ENCODE measurements around the gene GLRX.
"Not testable (repeated sequence)": the region's sequence is repeated elsewhere in the genome, so short reads cannot be mapped to it uniquely, and the experiment has no call there.

The GLRX gene, protein sequence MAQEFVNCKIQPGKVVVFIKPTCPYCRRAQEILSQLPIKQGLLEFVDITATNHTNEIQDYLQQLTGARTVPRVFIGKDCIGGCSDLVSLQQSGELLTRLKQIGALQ

DNA sequence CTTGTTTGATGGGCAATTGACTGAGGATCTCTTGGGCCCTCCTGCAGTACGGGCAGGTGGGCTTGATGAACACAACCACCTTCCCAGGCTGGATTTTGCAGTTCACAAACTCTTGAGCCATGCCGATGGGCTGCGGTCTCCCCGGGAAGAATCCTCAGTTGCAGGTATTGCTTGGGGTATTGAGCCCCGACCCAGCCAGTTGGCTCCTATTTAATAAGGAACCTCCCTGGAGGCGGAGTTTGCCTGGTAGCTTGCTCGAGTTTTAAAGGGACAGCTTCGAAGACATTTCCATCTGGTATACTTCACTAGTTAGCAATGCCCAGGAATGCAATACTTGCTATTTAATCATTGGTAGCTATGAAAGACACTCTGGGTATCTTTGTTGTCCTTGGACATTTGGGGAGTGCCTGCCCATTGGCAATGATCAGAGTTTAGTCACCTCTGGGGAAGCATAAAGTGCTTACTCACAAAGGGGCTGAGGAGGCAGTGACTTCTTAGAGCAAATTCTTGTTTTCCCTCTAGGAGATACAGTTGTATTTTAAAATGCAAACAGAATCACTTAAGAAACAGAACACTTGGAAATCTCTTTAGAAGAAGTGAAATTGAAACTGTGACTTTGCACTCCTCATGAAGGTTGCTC, at the start of gene GLRX:
Gene GLRX, minus strand, starts transcription at position 185 of the 640 bp plus-strand sequence. Its CDS starts 64 bp downstream, at position 121.
- DNase-seq: peak; percentile 47

DNA sequence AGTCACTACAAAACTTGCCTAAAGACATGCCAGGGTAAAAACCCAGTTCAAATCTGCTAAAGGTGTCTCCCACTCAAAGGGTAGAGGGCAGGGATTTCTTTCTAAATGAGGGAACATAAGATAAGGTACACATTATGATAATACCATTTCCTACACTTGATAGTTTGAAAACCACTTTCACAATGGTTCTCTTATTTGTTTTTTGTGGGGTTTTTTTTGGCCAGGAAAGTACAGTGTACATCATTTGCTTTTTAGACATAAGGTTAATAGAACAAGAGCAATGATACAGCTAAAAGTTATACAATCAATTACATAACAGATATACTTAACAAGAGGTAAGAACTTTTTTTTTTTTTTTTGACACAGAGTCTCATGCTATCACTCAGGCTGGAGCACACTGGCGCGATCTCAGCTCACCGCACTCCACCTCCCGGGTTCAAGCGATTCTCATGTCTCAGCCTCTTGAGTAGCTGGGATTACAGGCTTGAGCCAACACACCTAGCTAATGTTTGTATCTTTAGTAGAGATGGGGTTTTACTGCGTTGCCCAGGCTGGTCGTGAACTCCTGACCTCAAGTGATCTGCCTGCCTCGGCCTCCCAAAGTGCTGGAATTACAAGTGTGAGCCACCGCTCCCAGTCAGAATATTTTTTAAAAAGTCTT, 48.8 kb upstream of the GLRX start:
- DNase-seq: no peak

DNA sequence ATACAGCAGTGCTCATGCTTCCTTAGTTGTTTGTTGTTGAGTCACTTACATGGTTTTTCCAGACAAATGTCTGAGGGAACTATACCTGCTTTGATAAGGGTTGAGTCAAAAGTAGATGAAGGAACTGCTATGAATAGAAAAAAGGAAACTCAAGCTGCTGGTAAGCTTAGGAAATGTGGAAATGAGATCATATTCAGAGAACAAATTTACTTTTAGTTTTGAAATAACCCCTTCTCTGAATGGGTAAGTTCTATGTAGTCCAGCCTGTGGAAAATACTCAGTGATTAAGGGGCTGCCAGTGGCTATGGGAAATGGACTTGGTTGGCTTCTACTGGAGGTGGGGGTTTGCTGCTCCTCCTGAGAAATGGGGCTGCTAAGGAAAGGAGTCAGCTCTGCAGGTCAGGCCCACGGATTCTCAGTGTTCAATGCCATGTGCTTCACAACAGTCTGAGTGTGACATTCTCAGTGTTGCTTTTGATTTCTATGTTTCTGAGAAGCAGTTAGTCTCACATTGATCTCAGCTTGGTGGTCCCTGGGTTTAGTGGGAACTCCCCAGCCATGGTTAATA, 47.7 kb upstream of the GLRX start:
- no peak for DNase-seq

DNA sequence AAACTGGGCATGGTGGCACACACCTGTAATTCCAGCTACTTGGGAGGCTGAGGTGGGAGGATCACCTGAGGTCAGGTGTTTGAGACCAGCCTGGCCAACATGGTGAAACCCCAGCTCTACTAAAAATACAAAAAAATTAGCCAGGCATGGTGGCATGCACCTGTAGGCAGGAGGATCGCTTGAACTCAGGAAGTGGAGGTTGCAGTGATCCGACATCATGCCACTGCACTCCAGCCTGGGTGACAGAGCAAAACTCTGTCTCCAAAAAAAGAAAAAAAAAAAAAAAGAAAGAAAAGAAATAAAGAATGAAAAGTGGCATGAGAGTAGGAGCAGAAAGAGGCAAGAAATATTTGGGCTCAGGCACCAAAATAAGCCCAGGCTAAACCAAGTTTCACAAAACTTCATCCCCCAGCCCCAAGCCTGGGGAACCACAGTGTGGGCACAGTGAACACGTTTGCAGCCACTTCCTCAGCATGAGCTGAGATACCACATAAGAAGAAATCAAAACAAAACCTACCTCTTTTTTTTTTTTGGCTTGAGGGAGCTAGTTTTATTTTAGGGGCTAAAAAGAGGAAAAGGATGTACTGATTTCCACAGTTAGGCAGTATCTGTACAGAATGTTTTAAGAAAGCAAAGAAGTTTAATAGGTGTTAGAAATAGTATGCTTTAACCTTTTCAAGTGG, 46.8 kb upstream of the GLRX start:
- not testable (repeated sequence) for DNase-seq

DNA sequence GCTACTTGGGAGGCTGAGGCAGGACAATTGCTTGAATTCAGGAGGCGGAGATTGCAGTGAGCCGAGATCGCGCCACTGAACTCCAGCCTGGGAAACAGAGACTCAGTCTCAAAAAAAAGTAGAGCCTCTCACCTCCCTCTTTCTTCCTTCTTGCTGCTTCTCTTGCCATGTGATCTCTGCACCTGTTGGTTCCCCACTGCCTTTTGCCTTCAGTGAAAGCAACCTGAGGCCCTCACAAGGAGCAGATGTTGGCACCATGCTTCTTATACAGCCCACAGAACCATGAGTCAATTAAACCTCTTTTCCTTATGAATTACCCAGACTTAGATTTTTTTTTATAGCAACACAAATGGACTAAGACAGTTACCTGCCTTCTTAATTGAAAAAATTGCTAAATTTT, 45.6 kb upstream of the GLRX start:
- DNase-seq: no peak

DNA sequence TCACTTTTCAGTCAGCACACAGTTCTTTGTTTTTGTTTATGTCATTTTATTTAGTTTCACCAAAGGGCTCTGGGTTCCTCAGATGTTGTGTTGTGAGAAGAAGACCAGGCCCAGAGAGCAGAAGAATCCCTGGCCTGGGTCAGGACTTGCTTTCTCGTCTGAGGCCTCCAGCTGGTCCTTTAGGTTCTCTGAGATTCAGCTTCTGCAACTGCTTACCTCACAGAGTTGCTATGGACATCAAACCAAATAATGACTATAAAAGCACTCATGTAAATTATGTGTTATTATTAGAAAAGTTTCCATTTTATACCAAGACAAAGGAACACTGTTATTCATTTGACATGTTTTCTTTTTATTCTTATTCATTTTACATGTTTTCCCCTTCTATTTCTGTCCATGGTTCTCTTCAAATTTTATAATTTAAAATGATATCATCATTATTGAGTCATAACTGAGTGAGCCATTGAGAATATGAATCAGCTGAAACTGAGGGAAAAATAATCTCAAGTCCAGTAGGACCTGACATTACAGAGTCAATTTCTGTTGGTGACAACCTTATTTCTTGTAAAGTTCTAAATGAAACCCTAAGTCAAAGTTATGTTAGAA, 44.0 kb upstream of the GLRX start:
- DNase-seq: no peak

DNA sequence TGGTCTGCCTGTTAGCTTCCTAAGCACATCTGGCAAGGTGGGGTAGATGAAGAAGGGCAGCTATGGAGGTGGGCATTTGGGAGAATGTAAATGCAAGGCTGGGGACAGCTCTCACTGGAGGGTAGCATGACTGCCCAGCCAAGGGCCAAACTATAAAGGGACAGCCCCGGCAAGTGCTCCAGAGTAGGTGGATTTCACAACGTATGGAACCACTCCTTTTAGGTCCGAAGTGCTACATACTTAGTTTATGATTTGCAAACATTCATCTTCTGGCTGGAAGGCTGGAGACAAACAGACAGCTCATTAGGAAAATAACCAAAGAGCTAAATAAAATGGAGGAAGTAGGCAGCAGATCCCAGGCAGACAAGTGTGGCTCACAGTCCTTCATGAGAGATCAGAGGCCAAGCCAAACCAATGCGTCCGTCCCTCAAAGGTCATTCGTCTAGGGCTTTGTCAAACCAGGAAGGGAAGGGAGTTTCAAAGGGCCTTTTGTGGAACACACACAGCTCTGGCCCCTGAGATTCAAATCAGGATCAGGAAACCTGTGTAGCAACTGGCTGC, 42.5 kb upstream of the GLRX start:
- peak; percentile 66 for DNase-seq

DNA sequence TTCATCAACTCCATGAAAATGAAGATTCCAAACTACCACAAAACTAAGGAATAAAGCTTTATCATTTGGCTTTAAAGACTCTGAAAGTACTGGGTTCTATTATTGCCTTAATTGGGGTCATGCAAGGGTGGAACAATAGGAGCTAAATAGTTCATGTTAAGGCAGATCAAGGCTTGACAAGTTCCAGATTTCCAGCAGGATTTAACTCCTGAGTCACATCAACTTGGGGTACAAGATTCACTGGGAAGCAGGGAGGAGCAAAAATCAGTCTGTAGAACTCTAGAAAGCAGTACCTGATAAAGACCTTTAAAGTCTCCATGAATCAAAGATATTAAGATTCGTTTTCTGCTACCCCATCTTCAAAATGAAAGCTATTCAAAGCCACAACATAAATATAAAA, 41.9 kb upstream of the GLRX start:
- no peak for DNase-seq

DNA sequence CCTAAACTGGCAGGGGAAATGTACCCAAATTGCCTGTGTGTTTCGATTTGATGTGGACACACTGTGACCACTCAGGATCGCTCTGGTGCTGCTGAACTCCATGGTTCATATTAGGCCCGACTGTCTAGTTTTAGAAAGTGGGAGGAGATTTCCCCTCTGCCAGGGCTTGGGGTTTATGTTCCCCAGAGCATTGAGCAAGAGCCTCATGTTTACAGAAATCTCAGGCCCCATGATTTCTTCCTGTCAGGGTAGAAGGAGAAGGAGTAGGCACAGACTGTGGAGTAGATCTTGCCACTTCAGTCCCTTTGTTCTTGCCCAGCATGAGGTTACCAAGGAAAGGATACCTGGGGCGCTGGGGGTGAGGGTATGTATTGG, 40.8 kb upstream of the GLRX start:
- no peak for DNase-seq

DNA sequence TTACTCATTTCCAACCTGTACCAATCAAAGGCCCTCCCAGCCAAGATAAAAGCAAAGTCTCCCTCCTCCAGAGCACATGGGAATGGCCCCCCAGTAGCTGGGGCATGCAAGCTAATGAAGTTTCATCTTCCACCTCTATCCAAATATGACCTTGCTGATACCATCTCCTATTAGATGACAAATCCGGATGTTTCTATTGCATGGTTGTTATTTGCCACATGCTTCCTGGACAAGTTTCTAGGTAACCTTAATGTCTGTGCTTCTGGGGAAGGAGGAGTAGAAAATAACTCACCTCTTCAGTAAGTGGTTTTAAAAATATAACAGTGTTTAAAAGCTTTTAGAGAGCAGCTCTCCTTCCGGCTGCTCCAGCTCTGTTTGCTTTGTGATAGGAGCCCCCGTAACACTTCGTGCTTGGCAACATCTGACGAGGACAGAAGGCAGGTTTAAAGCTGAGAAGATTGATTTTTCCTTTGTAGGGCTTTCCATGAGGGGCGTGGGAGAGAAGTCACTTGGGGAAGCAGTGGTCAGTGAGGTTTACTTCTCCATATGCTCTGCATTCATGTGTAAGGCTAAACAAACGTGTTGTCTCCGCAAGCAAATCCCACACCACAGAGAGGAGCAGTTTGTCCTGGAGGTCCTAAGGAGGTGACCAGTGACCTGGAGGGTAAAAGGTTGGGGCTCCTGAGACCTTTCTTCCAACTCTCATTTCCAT, 40.3 kb upstream of the GLRX start:
- peak; percentile 44 for DNase-seq

DNA sequence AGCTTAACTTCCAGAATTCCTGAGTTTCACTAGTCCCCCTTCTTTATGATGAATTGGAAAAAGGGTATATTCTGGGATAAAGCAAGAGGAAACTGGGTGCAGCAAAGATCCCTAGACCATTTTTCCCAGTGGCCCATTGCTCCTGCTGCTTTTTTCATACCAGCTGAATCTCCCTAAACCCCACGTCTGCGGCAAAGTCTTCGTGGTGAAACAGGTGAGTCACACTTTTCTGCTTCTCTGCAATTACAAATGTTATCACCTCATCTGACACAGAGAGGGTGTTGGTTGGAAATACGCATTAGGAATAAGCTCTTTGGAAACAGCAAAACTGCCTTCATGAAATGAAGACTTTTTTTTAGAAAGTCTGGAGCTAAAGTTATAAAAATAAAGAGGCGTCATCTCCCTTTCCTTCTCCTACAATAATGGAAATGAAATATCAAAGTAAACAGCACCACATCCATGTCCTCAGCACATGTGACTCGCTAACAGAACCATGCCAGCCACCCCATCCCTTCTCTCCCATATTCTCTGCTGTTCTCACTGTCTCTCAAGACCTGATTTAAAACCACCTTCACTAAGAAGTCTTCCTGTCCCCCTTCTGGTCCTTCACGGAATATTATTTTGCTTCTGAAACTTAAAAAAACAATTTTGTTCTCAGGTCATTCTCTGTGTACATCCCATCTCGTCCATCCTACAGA, 39.5 kb upstream of the GLRX start:
- DNase-seq: no peak

DNA sequence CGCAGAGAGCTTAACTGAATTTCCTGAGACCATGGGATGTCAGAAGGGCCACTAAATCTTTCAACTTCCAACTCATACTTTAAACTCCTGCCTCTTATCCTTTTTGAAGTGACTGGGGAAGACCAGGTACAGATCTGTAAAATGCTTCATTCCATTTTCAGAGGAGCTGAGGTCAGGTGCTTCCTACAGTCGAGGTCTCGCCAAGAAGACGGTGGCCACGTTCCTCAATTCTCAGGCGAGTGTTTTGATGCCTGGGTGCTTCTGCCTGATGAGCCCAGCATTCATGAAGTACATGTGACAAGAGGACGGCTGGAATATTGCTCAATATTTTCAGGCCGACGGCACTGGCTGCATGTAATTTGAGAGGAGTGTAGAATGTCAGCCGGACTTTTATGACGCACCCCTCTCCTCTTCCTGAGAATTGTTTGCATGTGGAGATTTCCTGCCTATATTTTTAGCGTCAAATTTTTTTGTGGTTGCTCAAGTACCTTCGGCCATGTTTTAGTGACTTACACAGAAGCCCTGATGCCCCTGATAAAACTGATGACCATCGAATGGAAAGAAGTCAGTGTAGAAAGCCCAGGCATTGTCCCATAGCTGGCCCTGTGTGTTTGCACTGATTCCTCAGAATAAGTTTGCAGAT, 38.8 kb upstream of the GLRX start:
- peak; percentile 73 for DNase-seq

DNA sequence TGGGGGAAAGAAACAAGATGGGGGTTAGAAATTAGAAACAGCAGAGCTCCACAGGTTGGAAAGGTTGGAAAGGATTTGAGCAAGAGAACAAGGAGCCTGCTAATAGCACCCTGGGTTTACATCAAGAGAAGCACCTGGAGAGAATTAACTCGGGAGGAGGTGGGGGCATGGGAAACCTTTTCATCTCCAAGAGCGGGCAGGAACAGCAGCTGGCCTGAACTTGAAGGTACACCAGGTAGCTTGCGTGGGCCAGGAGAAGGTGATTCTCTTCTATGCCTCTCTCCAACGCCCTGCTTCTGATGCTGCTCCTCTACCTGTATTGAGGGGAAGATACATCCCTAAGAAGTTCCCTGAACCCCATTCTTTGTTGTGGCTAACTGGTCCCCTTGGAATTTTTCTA, 37.1 kb upstream of the GLRX start:
- peak; percentile 27 for DNase-seq

DNA sequence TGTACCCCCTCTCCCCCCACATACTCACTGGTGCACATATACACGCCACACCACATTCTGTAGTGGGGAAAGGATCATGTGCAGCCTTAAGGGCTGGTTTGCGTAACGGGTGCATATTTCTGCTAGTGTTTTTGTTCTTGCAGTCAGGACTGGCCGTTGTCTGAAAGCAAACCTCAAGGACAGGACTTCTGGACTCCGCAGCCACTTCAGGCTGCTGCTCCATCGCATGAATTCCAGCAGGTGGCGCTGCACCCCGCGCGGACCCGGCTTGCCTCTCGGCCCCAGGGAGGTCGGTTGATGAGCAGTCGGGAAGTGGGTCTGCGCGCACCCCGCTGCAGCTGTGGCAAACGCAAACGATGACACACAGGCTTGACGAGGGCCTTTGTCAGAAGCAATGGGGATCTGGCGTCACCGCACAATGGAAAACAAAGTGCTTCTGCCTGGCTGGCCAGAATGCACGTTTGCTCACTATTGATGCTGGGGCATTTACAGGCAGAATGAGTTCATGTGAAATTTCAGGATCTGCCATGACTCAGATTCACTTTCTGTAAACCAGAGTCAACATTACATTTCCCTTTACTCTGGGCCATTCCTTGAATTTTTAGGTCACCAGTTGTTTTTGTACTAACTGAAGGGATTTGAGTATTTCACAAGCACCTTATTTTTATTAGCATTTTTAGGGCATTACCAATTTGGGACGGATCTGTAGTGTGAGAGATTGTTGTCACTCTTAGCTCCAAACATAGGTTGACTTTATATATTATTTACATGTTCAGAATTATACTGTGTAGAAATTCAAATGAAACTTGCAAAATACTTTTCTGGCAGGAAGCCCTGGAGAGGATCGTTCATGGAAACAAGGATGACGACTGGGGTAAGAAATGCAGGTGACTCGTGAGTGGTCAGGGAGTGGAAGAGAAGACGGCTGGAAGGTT, 36.4 kb upstream of the GLRX start:
- peak; percentile 83 for DNase-seq

DNA sequence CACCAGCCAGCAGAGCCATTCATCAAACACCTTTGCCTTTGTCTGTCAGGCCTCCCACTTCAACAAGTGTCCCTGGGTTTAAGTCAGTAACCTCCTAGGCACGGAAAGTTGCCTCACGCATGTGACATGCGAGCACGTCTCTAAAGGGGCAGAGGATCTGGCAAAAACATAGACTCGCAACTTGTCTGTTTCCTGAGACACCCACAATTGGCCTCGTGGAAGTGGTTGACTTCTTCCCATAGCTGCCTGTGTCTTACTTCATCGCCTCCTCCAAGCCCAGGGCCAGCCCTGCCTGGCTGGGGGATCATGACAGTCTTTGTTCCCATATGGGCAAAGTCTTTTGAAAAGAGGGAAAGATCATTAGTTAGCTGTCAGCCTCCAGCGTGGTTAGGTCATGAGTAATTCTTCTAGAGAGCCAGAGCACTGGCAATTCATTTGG, 35.5 kb upstream of the GLRX start:
- DNase-seq: no peak

DNA sequence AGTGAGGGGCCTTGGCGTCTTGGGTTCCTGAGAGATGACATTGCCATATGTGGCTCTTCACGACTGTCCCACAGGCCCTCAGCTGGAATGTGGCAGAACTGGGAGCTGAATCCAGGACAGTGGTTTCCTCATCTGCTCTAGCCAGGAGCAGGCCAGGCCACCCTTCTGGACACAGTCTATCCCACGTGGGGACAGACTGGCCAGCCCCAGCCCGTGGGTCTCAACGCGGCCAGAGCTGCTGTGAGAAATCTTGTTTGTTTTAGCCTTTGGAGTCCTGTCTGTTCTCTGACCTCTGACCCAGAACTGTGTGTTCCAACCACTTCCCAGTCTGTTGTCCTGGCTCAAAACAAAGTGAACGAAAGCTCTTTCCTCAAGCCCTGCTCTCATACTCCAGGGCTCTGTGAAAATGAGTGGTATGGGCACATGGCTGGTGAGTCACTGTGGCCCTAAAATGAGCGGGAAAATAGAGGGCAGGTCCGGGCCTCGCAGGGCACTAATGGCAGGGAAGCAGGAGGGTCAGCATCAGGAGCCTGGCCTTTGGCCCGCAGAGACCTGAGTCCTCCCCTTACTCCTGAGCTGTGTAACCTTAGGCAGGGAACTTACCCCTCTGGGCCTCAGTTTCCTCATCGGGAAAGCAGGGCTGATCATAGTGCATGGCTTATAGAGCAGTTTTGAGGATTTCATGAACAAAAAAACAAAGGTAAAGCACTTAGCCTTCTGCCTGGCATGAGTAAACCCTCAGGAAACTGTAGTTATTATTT, 34.8 kb upstream of the GLRX start:
- DNase-seq: no peak

DNA sequence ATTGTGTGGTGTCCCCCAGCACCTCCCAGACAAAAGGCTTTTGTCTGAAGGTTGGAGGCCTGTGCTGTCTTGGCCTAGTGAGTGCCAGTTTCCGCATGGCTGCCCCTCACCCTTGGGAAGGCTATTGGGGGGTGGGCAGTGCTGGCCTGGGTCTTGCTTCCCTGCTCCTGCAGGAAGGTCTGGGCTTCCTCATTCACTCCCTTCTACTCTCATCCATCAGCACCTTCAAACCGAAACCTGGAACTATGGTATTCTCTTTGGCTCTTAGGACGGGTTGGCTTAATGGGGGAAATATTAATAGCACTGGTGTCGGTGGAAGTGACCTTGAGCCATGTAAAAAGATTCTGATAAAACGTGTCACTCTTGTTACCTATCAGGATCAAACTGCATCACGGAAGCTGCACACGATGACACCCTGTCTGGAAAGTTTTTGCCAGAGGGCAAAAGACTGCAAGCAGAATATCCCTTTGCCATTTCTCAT, 34.0 kb upstream of the GLRX start:
- DNase-seq: no peak

DNA sequence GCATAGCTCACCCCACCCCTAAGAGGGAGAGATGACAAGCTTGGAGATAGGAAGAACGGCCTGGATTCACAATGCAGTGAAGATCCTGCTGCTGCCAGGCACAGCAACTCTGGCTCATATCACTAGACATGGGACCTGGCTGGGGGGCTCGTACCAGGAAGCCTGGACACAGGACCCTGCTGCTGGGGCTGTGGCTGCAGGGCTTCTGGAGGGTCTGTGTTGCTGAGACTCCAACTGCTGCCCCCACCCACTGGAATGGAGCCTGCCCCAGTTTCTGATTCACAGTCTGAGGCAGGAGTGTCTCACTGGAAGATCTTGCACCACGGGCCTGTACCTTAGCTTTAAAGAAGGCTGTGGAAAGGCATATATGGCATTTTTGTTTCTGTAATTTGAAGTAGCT, 31.0 kb upstream of the GLRX start:
- no peak for DNase-seq

DNA sequence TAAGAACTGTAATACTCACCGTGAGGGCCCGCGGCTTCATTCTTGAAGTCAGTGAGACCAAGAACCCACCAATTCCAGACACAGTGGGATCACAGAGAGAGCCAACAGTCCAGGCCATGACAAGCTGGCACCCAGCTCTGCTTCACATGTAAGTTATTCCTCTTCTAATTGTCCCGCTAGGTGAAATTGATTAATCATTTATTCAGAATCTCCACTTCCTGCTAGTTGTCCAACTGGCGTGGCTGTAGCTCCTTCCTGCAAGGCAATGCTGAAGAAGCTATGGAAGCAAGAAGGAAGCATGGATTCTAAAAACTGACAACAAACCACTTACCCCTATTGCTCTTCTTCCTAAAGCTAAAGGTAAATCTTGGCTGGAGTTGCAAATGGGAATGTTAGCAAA, 30.0 kb upstream of the GLRX start:
- no peak for DNase-seq
